Psoas muscle (tissue), 8 donors: ENCODE measurements around the gene ASB5. TPM values are rescaled to one million over a fixed set of nuclear protein-coding genes. Genes with fewer than 3 reads are reported as not detected.
"Not testable (repeated sequence)": the region's sequence is repeated elsewhere in the genome, so short reads cannot be mapped to it uniquely, and the experiment has no call there.

Source experiments
- ATAC-seq, 4 donors: fragments of 200-7000 bp; cut with Tn5 transposase; one replicate each; pipeline ENCODE4 v1.9.1; 2020; ENCODE audit warnings: moderate library complexity in 3 of 4, mild to moderate bottlenecking in 2 of 4
- DNase-seq, 2 donors: peaks; one replicate each; pipeline ENCODE4 v3.0.0-alpha.2; 2020
- H3K27ac ChIP-seq: fragments of 200-600 bp; one replicate; pipeline ENCODE4 v1.8.0; 2022
- H3K27me3 ChIP-seq, 3 donors: fragments of 200-600 bp in 1 of 3; one replicate each; pipeline versions ENCODE4 v1.6.1 to v1.8.0; 2013 to 2022; ENCODE audit warnings: low read length in 2 of 3, mild to moderate bottlenecking in 2 of 3, moderate library complexity in 1 of 3; ENCODE audit not compliant: insufficient read depth in 3 of 3
- H3K36me3 ChIP-seq, 2 donors: fragments of 200-600 bp in 1 of 2; one replicate each; pipeline versions ENCODE4 v1.6.1 to v1.8.0; 2013 to 2022; ENCODE audit warnings: low read depth in 1 of 2, mild to moderate bottlenecking in 1 of 2, moderate library complexity in 1 of 2; ENCODE audit not compliant: insufficient read depth in 1 of 2
- H3K4me1 ChIP-seq: fragments of 200-600 bp; one replicate; pipeline ENCODE4 v1.8.0; 2022
- H3K4me3 ChIP-seq: fragments of 200-600 bp; one replicate; pipeline ENCODE4 v1.8.0; 2022; ENCODE audit warnings: mild to moderate bottlenecking
- H3K9me3 ChIP-seq: fragments of 200-600 bp; one replicate; pipeline ENCODE4 v1.8.0; 2022
- WGBS, 3 donors: extraction: QIAGEN DNeasy Blood & Tissue Kit; methylation state at CpG; one replicate each; pipeline versions ENCODE4 v1.1.6 to v1.1.7; 2013; 5-methylcytosine and 5-hydroxymethylcytosine counted together
- intact Hi-C, 2 donors: fragments of 100-400 bp; cut with DNase I; formaldehyde crosslinking; loops; one replicate each; pipeline versions ENCODE4 v1.11.0 to v1.14.2; 2022
- polyA plus RNA-seq, 3 donors: library from polyadenylated mRNA; stranded (reverse); fragments of 200-250 nt; gene quantifications; one replicate each; pipeline ENCODE4 v1.2.3, GENCODE V29; 2013
- total RNA-seq, 4 donors: library from RNA; stranded (reverse); fragmentation: NEBNext Ultra II Directional in 2 of 4; extraction: Animal tissue kit (Norgen Biotek cat#: 25700) in 2 of 4; gene quantifications; one replicate each; pipeline versions ENCODE4 v1.2.1 to v1.2.4, GENCODE V29; 2021 to 2023
- TF ChIP-seq, protein P1 (sequence below): fragments of 200-600 bp; IDR thresholded peaks from one replicate; pipeline ENCODE4 v1.8.0; 2022; ENCODE audit warnings: antibody characterized with exemption
- donor health status: healthy with polysubstance abuse.
- donor health status: DM: no; HTN: no; CAD: no; lungs with moderate emphysema.
- donor health status: Bipolar disorder and iron deficiency.
- donor health status: healthy.
- donor health status: DM: yes; HTN: yes; CAD: no.
- donor health status: DM: no; HTN: no; CAD: no.
- donor health status: DM: no; HTN: no; CAD: no.
- donor health status: DM: yes; HTN: yes; CAD: no.

The ASB5 gene
- total and polyA plus RNA-seq, 7 donors: 247 to 1,213 (median 570) TPM

DNA sequence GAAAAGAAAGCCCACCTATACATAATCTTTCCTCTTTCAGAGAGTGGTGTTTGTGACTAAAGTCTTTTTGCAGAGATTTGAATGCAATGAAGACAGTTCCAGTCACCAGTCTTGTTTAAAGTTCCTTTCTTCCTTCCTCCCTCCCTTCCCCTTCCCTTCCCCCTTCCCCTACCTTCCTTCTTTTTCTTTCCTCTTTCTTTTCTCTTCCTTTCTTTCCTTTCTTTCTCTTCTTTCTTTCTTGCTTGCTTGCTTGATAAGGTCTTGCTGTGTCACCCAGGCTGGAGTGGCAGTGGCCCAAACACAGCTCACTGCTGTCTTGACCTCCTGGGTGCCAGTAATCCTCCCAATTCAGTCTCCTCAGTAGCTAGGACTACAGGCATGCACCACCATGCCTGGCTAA, 19.0 kb upstream of the ASB5 start:
- TF ChIP-seq, protein P1, sequence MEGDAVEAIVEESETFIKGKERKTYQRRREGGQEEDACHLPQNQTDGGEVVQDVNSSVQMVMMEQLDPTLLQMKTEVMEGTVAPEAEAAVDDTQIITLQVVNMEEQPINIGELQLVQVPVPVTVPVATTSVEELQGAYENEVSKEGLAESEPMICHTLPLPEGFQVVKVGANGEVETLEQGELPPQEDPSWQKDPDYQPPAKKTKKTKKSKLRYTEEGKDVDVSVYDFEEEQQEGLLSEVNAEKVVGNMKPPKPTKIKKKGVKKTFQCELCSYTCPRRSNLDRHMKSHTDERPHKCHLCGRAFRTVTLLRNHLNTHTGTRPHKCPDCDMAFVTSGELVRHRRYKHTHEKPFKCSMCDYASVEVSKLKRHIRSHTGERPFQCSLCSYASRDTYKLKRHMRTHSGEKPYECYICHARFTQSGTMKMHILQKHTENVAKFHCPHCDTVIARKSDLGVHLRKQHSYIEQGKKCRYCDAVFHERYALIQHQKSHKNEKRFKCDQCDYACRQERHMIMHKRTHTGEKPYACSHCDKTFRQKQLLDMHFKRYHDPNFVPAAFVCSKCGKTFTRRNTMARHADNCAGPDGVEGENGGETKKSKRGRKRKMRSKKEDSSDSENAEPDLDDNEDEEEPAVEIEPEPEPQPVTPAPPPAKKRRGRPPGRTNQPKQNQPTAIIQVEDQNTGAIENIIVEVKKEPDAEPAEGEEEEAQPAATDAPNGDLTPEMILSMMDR: no peak
- no peaks in the 10 kb centered on the region for H3K36me3 ChIP-seq
- no peaks in the 10 kb centered on the region for H3K27me3 ChIP-seq
- H3K27ac ChIP-seq: no peak overlapping the region
- H3K4me3 ChIP-seq: no peak overlapping the region
- ATAC-seq (no peak), DNase-seq (no peak)
- H3K4me1 ChIP-seq: peaks cover 8% of the 10 kb centered on the region
- no peaks in the 10 kb centered on the region for H3K9me3 ChIP-seq
- intact Hi-C loops: no loop called here

DNA sequence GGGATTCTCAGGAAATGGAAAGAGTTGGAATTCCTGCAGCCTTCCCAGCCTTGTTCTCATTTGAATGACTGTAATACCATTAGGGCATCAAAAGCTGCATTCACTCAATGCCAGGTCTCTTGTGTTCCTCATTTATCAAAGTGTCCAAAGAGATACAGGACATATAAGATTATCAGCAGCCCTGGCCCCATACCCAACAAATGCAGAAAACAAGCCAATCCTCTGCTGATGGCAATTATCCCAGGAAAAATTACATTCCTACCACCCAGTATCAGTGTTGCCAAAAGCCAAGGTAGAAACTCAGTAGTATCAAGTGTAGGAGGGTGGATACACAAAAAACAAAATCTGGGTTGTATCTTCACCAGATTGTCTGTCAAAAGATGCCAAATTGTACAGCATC, 18.5 kb upstream of the ASB5 start:
- Histone ChIP-seq H3K27ac (no peak overlapping the region), H3K4me3 (no peak overlapping the region), H3K27me3 (no peaks in the 10 kb centered on the region), H3K9me3 (no peaks in the 10 kb centered on the region), H3K36me3 (no peaks in the 10 kb centered on the region), H3K4me1 (peaks cover 8% of the 10 kb centered on the region)
- TF ChIP-seq, protein P1: no peak
- DNase-seq: no peak
- intact Hi-C loops: no loop called here
- no peak for ATAC-seq

DNA sequence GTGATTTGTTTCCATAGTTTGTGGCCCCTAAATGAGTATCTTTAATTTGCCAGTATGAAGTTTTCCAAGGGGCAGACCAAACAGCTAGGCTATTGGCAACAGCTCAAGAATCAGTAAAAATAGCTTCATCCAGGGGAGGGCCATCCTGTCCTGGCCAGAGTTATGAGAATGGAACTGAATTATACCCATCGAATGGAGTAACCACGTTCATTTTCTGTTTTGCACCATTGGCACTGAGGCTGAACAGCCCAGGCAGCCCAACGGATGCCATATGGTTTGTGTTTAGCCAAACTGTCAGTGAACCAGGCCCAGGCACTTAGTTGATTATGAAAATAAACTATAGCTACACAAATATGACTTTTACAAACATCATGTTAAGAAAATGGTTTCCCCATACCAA, 17.7 kb upstream of the ASB5 start:
- H3K27ac ChIP-seq: no peak overlapping the region
- peak in 3 of 4 donors; percentile 51 to 78 (median 60) for ATAC-seq
- no peak overlapping the region for H3K4me3 ChIP-seq
- H3K4me1 ChIP-seq: peaks cover 8% of the 10 kb centered on the region
- 16 to 28% (median 23%) methylated on average over 3 of the region's 3 CpGs for WGBS, 3 donors
- TF ChIP-seq, protein P1: no peak
- no peaks in the 10 kb centered on the region for H3K36me3 ChIP-seq
- H3K27me3 ChIP-seq: no peaks in the 10 kb centered on the region
- DNase-seq: no peak
- intact Hi-C loops: no loop called here
- H3K9me3 ChIP-seq: no peaks in the 10 kb centered on the region

DNA sequence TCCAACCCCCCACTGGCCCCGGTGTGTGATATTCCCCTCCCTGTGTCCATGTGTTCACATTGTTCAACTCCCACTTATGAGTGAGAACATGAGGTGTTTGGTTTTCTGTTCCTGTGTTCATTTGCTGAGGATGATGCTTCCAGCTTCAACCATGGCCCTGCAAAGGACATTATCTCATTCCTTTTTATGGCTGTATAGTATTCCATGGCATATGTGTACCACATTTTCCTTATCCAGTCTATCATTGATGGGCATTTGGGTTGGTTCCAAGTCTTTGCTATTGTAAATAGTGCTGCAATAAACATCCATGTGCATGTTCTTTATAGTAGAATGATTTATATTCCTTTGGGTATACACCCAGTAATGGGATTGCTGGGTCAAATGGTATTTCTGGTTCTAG, 10.5 kb upstream of the ASB5 start:
- H3K9me3 ChIP-seq, H3K36me3 ChIP-seq, H3K27ac ChIP-seq, H3K4me3 ChIP-seq, H3K27me3 ChIP-seq, ATAC-seq, DNase-seq: not testable (repeated sequence)
- H3K4me1 ChIP-seq: peaks cover 18% of the 10 kb centered on the region
- intact Hi-C loops: loop anchor here in 1 of 2 donors (5.0 kb wide), 1 partner anchor 122 kb away; no protein-coding TSS in a partner anchor
- WGBS, 3 donors: 96 to 100% (median 96%) methylated on average over 1 of the region's 1 CpG

DNA sequence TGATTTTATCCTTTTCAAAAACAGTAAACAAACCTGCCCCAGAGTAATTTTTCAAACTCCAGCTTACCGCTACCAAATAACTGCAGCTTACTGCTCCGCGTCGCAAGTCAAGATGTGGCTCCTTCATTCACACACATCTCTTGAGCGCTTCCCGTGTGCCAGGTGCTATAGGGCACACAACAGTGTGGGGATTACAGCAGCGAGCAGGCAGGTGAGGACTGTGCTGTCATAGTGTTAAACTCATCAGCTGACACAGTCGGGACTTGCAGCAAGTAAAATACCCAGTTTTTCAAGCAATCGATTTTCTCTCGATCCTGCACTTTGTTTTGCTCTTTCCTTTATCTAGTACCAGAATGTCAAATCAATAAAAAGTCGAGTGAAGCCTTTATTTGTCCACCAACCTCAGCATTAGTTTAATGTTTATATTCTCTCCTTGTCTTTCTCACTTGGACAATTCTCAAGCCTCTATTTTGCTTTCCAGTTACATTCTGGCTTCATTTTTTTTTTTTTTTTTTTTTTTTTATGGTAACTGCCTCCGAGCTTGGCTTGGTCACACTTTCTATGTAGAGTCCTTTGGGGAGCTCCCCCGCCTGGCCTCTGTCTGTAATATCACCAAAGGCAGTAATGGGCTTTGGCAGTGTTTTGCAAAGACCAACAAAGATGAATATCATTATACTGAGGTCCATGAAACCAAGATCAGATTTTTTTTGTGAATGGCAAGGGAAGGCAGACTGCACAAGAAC, 8.3 kb upstream of the ASB5 start:
- Histone ChIP-seq H3K27ac (peak overlapping the region; percentile 94), H3K9me3 (no peaks in the 10 kb centered on the region), H3K36me3 (no peaks in the 10 kb centered on the region), H3K27me3 (no peaks in the 10 kb centered on the region), H3K4me3 (peak overlapping the region; percentile 64), H3K4me1 (peaks cover 33% of the 10 kb centered on the region)
- 45 to 65% (median 51%) methylated on average over 13 of the region's 13 CpGs for WGBS, 3 donors
- intact Hi-C loops: loop anchor here (2.0 to 5.0 kb wide), 2 partner anchors 120 to 127 kb away; no protein-coding TSS in a partner anchor
- ATAC-seq (peak; percentile 75 to 85 (median 80)), DNase-seq (peak; percentile 40 to 78)
- TF ChIP-seq, protein P1: peak; percentile 62
